HG03103 (cell line): ENCODE results near the gene SHANK2.

Experiments
- ATAC-seq: cut with Tn5 transposase; IDR thresholded peaks from one replicate; pipeline ENCODE4 v1.9.1; 2021; ENCODE audit warnings: low read depth; ENCODE audit not compliant: unreplicated experiment

The SHANK2 gene

DNA sequence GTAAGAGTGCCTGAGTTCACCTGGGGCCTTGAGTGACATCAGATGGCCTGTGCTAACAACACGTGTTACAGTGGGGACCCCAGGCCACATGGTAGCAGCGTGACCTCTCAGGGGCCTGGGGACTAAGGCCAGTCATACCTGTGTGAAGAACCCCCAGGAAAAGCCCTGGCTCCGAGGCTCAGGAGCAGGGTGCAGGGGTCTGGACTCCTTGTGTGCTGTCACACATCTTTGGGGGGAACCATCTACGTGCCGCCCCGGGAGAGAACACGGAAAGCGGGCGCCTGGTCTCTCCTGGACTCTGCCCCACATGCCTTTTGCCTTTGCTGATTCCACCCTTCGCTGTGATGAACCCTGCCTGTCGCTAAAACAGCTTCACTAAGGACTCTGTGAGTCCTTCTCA lies 48.7 kb downstream of the SHANK2 start:
- ATAC-seq: no peak

DNA sequence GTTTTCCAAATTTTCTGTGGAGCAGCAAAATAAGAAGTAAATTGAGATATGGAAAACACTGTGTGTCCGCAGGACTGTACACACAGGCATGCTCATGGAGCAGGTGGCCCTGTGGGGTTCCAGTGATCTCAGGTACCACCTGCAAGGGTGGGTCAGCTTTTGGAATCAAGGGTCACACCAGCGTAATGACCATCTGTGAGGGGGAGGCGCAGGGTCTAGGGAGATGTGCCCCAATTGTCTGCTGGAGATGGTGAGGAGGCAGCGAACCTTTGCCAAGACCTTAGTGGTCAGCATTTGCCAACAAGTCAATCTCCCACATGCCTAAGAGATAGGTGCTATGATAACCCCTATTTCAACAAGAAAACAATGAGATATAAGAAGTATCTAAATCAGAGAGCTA lies 49.4 kb downstream of the SHANK2 start:
- ATAC-seq: no peak

DNA sequence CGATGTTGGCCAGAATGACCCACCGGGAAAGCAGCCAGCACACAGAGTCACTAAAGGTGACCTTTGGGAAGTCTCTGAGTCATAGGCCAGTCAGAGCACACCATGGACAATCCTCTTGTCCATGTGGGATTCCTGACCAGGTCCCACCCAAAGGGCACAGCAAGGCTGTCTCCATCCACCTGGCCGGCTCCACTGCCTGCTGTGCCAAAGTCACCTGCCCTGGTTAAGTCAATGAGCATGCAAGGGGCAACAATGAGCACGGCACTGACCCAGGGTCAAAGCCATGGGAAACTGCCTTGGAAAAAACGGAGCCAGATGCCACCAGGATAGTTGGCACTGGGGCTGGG lies 49.8 kb downstream of the SHANK2 start:
- ATAC-seq: no peak
